K562 (cell line): ENCODE results near the gene ARHGEF18. TPM values are rescaled to one million over a fixed set of nuclear protein-coding genes. Genes with fewer than 3 reads are reported as not detected.
"Not testable (repeated sequence)": the region's sequence is repeated elsewhere in the genome, so short reads cannot be mapped to it uniquely, and the experiment has no call there.

ENCODE experiments used
- ATAC-seq: fragments of 200-7000 bp; cut with Tn5 transposase; 3 replicates; pipeline ENCODE4 v1.9.1; 2020; ENCODE audit warnings: moderate library complexity
- BruUV-seq: library from RNA; stranded (reverse); fragments of 400-500 nt; replicated peaks from 2 replicates; lab custom pipeline; 2021; lab: Mats Ljungman, UMichigan
- CTCF ChIA-PET: fragments of 300-600 bp; formaldehyde crosslinking; extraction: SDS; loops from one replicate; lab custom pipeline; 2021; ENCODE audit warnings: low intra/inter-chr PET ratio; lab: Yijun Ruan, JAX
- POLR2A ChIA-PET: fragments of 300-600, 350-650 bp; sonication (Branson Sonifier 250); formaldehyde crosslinking; extraction: SDS; loops from one replicate; lab custom pipeline; 2021; ENCODE audit warnings: antibody characterized with exemption, inconsistent platforms; lab: Yijun Ruan, JAX
- DNase-seq, 4 experiments: peaks; one replicate each; pipeline versions ENCODE4 v3.0.0 to v3.0.0-alpha.2; 2011 to 2018; ENCODE audit warnings: low spot score in 3 of 4, mixed read lengths in 3 of 4; ENCODE audit errors: extremely low read depth in 1 of 4
- FAIRE-seq: peaks from 2 replicates; lab custom pipeline; 2011; peaks lifted over from hg19 to GRCh38; lab: Jason Lieb, UNC
- H2AFZ ChIP-seq: 2 replicates; pipeline ENCODE4 v1.6.0; 2011; ENCODE audit warnings: low read depth, low read length, control low read depth, inconsistent platforms
- H3K27ac ChIP-seq: fragments of 200-600 bp; 3 replicates; pipeline ENCODE4 v1.8.0; 2011; ENCODE audit warnings: low read depth, mild to moderate bottlenecking, control low read depth, inconsistent platforms, low read length, moderate library complexity, mixed read lengths; ENCODE audit errors: extremely low read depth
- H3K27me3 ChIP-seq, 2 experiments: fragments of 300-600 bp in 1 of 2; 2 replicates in 1 of 2; 3 replicates in 1 of 2; pipeline versions ENCODE4 v1.6.0 to v1.8.0; 2011; ENCODE audit warnings: inconsistent platforms in 2 of 2, low read length in 2 of 2, mild to moderate bottlenecking in 1 of 2, mixed read lengths in 1 of 2, moderate library complexity in 1 of 2; ENCODE audit not compliant: control insufficient read depth in 2 of 2, insufficient read depth in 2 of 2
- H3K36me3 ChIP-seq: fragments of 300-600 bp; 3 replicates; pipeline ENCODE4 v1.8.0; 2011; ENCODE audit warnings: mild to moderate bottlenecking, low read length, inconsistent platforms; ENCODE audit not compliant: control insufficient read depth, insufficient read depth
- H3K4me1 ChIP-seq, 2 experiments: fragments of 200-600 bp in 1 of 2; replicated peaks in 1 of 2; 2 replicates in 1 of 2; 3 replicates in 1 of 2; pipeline versions ENCODE4 v1.5.1 to v1.8.0; 2011; ENCODE audit warnings: inconsistent platforms in 2 of 2, low read length in 2 of 2, mild to moderate bottlenecking in 1 of 2, mixed read lengths in 1 of 2, moderate library complexity in 1 of 2; ENCODE audit not compliant: control insufficient read depth in 2 of 2, insufficient read depth in 2 of 2
- H3K4me2 ChIP-seq: 2 replicates; pipeline ENCODE4 v1.6.1; 2011; ENCODE audit warnings: low read length, control low read depth, inconsistent platforms, mixed read lengths; ENCODE audit not compliant: insufficient read depth
- H3K4me3 ChIP-seq: fragments of 200-600 bp; sonication (generic), shearing (Covaris generic); 2 replicates; pipeline ENCODE4 v1.5.1; 2016; ENCODE audit warnings: control low read depth, inconsistent platforms
- H3K79me2 ChIP-seq: fragments of 200-600 bp; 3 replicates; pipeline ENCODE4 v1.8.0; 2011; ENCODE audit warnings: low read length, inconsistent platforms; ENCODE audit not compliant: control insufficient read depth, insufficient read depth
- H3K9ac ChIP-seq, 2 experiments: 2 replicates each; pipeline versions ENCODE4 v1.6.0 to v1.6.1; 2011; ENCODE audit warnings: low read depth in 2 of 2, low read length in 2 of 2, control low read depth in 1 of 2, inconsistent platforms in 1 of 2, mild to moderate bottlenecking in 1 of 2, mixed read lengths in 1 of 2; ENCODE audit not compliant: insufficient read depth in 1 of 2
- H3K9me1 ChIP-seq: one replicate; pipeline ENCODE4 v1.6.0; 2011; ENCODE audit warnings: inconsistent platforms, mild to moderate bottlenecking, low read length, moderate library complexity; ENCODE audit not compliant: control insufficient read depth, insufficient read depth
- H3K9me3 ChIP-seq: replicated peaks from 2 replicates; pipeline ENCODE4 v1.5.1; 2011; ENCODE audit warnings: low read depth, low read length, inconsistent platforms; ENCODE audit not compliant: control insufficient read depth, insufficient read depth
- H4K20me1 ChIP-seq: replicated peaks from 2 replicates; pipeline ENCODE4 v1.6.1; 2011; ENCODE audit warnings: low read length, inconsistent platforms, mixed read lengths; ENCODE audit not compliant: control insufficient read depth, insufficient read depth
- ARID1B ChIP-seq: fragments of 450-650 bp; IDR thresholded peaks from 2 replicates; pipeline ENCODE4 v1.6.1; 2016; ENCODE audit warnings: antibody characterized with exemption, mild to moderate bottlenecking, inconsistent platforms
- ATF3 ChIP-seq, 2 experiments: fragments of 450-650 bp in 1 of 2; sonication (generic) in 1 of 2; formaldehyde crosslinking in 1 of 2; IDR thresholded peaks in 1 of 2; conservative IDR thresholded peaks in 1 of 2; 2 replicates each; pipeline versions ENCODE4 v1.6.1 to v1.8.1; 2016 to 2023; ENCODE audit warnings: mild to moderate bottlenecking in 2 of 2, moderate library complexity in 2 of 2, inconsistent platforms in 1 of 2, missing genetic modification reagents in 1 of 2
- FOSL1 ChIP-seq: fragments of 200-800 bp; sonication (Bioruptor generic); conservative IDR thresholded peaks from 2 replicates; pipeline ENCODE4 v1.6.1; 2016; ENCODE audit warnings: missing genetic modification characterization, missing compliant biosample characterization
- KDM1A ChIP-seq, 2 experiments: fragments of 450-650 bp; IDR thresholded peaks; 2 replicates each; pipeline ENCODE4 v1.6.1; 2016; ENCODE audit warnings: mild to moderate bottlenecking in 2 of 2
- NR2C2 ChIP-seq, 2 experiments: fragments of 200-800 bp in 1 of 2; sonication (Bioruptor generic) in 1 of 2; sonication (generic) in 1 of 2; formaldehyde crosslinking in 1 of 2; IDR thresholded peaks; 2 replicates each; pipeline versions ENCODE4 v1.6.1 to v1.8.0; 2016 to 2022; ENCODE audit warnings: mild to moderate bottlenecking in 1 of 2, missing compliant biosample characterization in 1 of 2, missing genetic modification characterization in 1 of 2, missing genetic modification reagents in 1 of 2
- ZNF263 ChIP-seq: sonication (generic); formaldehyde crosslinking; IDR thresholded peaks from 2 replicates; pipeline ENCODE4 v1.8.0; 2022; ENCODE audit warnings: mild to moderate bottlenecking, missing genetic modification reagents, borderline replicate concordance
- WGBS: fragments of 100-300 bp; shearing (Covaris generic); methylation state at CpG from one replicate; pipeline ENCODE4 v1.1.6; 2016; ENCODE audit warnings: low coverage, mixed read lengths; ENCODE audit not compliant: insufficient coverage; ENCODE audit errors: missing lambda C conversion rate; 5-methylcytosine and 5-hydroxymethylcytosine counted together
- in situ Hi-C: fragments of 300-500 bp; cut with MboI; formaldehyde crosslinking; loops from 4 replicates; pipeline ENCODE4 v1.15.0; 2018; ENCODE audit warnings: inconsistent platforms, mixed read lengths
- intact Hi-C: fragments of 100-400 bp; cut with micrococcal nuclease; formaldehyde crosslinking; loops from 2 replicates; pipeline ENCODE4 v1.14.2; 2022
- polyA plus RNA-seq, 8 experiments: library from polyadenylated mRNA; depleted of rRNA in 4 of 8; stranded (reverse) in 5 of 8; unstranded in 3 of 8; fragments of >200 nt; fragmentation: Nextera tagmentation in 2 of 8; fragmentation: Illumina TruSeq in 1 of 8; extraction: Ambion mirVana in 2 of 8; extraction: Trizol in 1 of 8; gene quantifications; 2 replicates each; pipeline versions ENCODE4 v1.2.1 to v1.2.3, GENCODE V29; 2011 to 2014; ENCODE audit warnings: inconsistent platforms in 1 of 8, missing spikeins in 1 of 8
- total RNA-seq, 7 experiments: library from RNA; depleted of rRNA in 6 of 7; stranded (reverse); fragments of >200 nt in 6 of 7; fragmentation: Illumina TruSeq in 2 of 7; extraction: Trizol in 2 of 7; gene quantifications; 2 replicates each; pipeline versions ENCODE4 v1.2.1 to v1.2.3, GENCODE V29; 2011 to 2021; ENCODE audit warnings: low replicate concordance in 1 of 7

Gene ARHGEF18
- total and polyA plus RNA-seq, 9 of the 15 experiments (the other 6 are each of a cell fraction or from before 2014, with no cell fraction given) = 0.04 to 16.5 (median 4.5) TPM

DNA sequence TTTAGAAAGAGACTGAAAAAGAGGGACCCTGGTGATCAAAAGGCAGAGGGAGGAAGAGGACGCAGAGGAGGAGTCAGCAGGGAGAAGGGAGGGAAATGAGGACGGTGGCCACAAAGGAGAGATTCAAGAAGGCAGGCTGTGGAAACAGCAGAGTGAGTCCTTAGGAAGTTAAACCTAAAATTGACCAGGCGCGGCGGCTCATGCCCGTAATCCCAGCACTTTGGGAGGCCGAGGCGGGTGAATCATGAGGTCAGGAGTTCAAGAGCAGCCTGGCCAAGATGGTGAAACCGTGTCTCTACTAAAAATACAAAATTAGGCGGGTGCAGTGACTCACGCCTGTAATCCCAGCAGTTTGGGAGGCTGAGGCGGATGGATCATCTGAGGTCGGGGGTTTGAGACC, 20.1 kb downstream of the ARHGEF18 start:
- CTCF ChIA-PET = interaction anchor here (0.5 kb wide), 1 partner anchor 162 kb away, joined by 3 read pairs; no protein-coding TSS in a partner anchor
- H4K20me1 ChIP-seq; H3K4me3 ChIP-seq; in situ Hi-C loops; H3K4me2 ChIP-seq; H3K27ac ChIP-seq; TF ChIP-seq NR2C2 (CRISPR knock-in tag; IDR thresholded peaks at IDR 0.05); ATF3 (CRISPR knock-in tag; conservative IDR thresholded peaks at IDR 0.05): not testable (repeated sequence)
- 0 out of 4 replicates have a peak, but pooled peaks of 1 of the 2 experiments have one; percentile 12 for TF ChIP-seq KDM1A (IDR thresholded peaks at IDR 0.05)
- 0 out of 2 replicates have a peak, but pooled peaks have one; percentile 11 for TF ChIP-seq ARID1B
- TF ChIP-seq NR2C2 (tag; IDR thresholded peaks at IDR 0.05) = peak; percentile 40; the same call in 1 of the 2 replicates
- TF ChIP-seq FOSL1 (tag) = peak; percentile 75
- peak; percentile 51 for TF ChIP-seq ATF3 (IDR thresholded peaks at IDR 0.05)
- peak; percentile 56; the same call in 1 of the 2 replicates for TF ChIP-seq ZNF263 (CRISPR knock-in tag)
- TF ChIP-seq, all 486 proteins: peak for 6; not testable (repeated sequence) for 480
- intact Hi-C loops = loop anchor here (10.0 kb wide), 1 partner anchor 426 kb away; no protein-coding TSS in a partner anchor
- not testable (repeated sequence) for H3K9me3 ChIP-seq, H3K36me3 ChIP-seq, H3K9ac ChIP-seq, DNase-seq, H2AFZ ChIP-seq, H3K79me2 ChIP-seq, BruUV-seq, H3K4me1 ChIP-seq, ATAC-seq, H3K9me1 ChIP-seq
- POLR2A ChIA-PET = interaction anchor here (0.6 kb wide), 2 partner anchors 11 to 87 kb away, joined by 3 to 5 read pairs; no protein-coding TSS in a partner anchor
- WGBS = 5% methylated on average over 13 of the region's 13 CpGs
- H3K27me3 ChIP-seq = peaks cover 22 to 42% of the 10 kb centered on the region in 2 experiments; a peak in 4 of 5 replicates
- FAIRE-seq = peak; percentile 46
